HG02678 (cell line): ENCODE measurements around the gene SLC35G3.
A peak's percentile ranks its signal among the peaks of the same experiment; 100 is the strongest.
"Not testable (repeated sequence)": the region's sequence is repeated elsewhere in the genome, so short reads cannot be mapped to it uniquely, and the experiment has no call there.

Source experiments
- ATAC-seq: cut with Tn5 transposase; IDR thresholded peaks from one replicate; pipeline ENCODE4 v1.9.1; 2021; ENCODE audit warnings: mild to moderate bottlenecking, moderate library complexity; ENCODE audit not compliant: unreplicated experiment

The SLC35G3 gene

GRCh38 chr17:35194001-35194400 lies at the start of gene SLC35G3:
SLC35G3 (minus strand) TSS chr17:35194393; CDS start chr17:35194307, 86 bp downstream.
- not testable (repeated sequence) for ATAC-seq

DNA sequence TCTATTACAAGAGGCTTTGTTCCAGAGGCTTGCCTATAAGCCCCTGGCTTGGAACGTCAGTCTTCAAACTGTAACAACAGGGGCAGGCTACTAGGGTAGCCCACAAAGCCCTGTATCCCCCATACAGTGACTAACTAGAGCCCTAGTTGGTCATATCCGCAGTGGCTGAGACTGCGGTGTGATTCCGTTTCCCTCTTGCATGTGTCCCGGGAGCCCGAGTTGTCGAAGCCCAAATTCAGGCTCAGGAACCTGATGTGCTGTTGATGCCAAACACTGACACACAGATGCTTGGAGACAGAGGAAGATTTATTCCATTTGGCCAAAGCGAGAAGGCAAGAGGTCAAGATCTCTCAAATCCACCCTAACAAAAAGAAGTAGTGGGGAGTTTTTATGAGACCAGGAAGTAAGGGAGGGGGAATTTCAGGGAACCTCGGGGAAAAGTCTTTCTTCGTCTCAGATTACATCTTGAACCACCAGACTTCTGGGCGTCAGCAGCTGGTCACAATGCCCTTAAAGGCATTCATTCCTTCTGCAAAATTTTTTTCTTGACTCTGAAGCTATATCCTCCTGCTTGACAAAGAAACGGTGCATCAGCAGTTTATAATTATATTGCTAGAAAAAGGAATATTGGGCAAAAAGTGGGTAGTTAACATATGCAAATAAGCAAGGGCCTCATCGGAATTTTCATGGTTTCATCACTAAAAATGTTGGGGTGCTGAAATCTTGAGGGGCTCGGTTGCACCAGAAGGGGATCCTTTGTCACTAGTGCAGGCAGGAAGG lies 49.6 kb upstream of the SLC35G3 start:
- ATAC-seq = peak; percentile 8

- ATAC-seq = peak; percentile 74
Observed at GRCh38 chr17:35242805-35243560, 48.8 kb upstream of the SLC35G3 start, which contains the start of gene SLFN5. SLFN5 (plus strand) TSS chr17:35243072; CDS start chr17:35258691, 15,619 bp downstream.

DNA sequence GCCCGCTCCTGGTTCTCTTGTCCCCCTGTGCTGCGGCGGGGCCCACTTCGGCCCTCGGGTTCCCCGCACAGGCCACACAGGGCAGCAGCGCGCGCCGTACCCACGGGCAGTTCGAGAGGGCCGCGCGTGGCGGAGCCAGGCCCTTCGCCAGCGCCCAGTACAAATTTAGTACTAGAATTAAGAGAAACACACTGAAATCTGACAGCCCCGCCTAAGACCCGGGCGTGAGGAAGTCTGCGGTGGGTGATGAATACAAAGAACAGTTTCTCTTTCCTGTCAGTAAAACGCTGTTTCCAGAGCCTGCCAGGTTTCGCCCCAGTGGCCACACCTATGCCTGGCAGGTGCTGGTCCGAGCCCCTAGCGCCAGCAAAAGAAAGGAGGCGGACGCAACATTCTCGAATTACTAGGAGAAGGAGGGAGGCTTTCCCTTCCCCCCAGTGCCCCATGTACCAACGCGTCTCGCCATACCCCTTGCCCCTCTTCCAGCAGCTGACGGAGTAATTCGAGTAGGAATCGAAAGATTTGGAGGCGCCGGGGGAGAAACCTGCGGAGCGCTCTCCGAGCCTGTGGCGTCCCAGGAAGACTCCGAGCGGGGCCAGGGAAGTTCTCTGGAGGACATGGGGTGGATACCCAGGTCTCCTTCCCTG lies 48.1 kb upstream of the SLC35G3 start:
- peak; percentile 54 for ATAC-seq

GRCh38 chr17:35241520-35241919 lies 47.3 kb upstream of the SLC35G3 start:
- no peak for ATAC-seq

DNA sequence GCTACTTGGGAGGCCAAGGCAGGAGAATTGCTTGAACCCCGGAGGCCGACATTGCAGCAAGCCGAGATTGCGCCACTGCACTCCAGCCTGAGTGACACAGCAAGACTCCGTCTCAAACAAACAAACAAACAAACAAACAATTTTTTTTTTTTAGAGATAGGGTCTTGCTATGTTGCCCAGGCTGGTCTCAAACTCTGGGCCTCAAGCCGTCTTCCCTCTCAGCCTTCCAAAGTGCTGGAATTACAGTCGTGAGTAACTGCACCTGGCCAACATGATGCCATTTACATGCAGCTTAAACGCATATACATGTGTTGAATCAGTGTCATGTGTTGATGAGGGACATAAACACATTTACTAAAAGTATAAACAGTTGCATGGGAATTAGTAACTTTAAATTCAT lies 46.7 kb upstream of the SLC35G3 start:
- ATAC-seq = no peak

GRCh38 chr17:35239823-35240222 lies 45.6 kb upstream of the SLC35G3 start:
- ATAC-seq = no peak

DNA sequence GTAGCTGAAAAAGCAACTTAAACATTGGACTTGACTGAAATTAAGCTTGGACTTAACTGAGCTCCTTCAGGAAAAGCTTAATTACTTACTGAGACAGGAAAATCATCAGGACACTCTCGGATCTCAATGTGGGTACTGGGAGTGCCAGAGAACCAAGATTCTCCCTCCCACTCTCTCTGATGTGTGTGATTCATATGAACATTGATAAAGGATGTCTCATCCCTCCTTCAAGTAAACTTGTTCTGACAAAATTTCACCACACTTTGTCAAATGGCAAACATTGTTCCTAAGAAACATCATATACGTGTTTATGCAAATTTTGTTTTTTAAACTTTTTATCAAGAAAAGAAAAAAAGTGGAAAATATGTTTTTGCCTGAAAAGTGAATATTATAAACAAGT lies 44.6 kb upstream of the SLC35G3 start:
- no peak for ATAC-seq

GRCh38 chr17:35236821-35237220 lies 42.6 kb upstream of the SLC35G3 start:
- ATAC-seq = no peak

GRCh38 chr17:35235917-35236316 lies 41.7 kb upstream of the SLC35G3 start:
- ATAC-seq = no peak

GRCh38 chr17:35235289-35235688 lies 41.1 kb upstream of the SLC35G3 start:
- ATAC-seq = no peak

GRCh38 chr17:35234315-35234714 lies 40.1 kb upstream of the SLC35G3 start:
- ATAC-seq = not testable (repeated sequence)

DNA sequence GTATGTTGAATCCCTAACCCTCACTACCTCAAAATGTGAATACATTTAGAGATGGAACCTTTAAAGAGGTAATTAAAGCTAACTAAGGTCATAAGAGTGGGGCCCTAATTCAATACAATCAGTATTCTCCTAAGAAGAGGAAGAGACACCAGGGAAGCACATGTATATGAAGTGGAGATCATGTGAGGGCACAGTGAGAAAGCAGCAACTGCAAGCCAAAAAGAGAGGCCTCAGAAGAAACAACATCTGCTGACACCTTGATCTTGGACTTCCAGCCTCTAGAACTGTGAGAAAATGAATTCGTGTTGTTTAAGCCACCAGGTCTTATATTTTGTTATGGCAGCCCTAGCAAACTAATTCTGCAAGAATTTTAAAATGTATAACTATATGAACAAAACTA lies 35.4 kb upstream of the SLC35G3 start:
- ATAC-seq = no peak

DNA sequence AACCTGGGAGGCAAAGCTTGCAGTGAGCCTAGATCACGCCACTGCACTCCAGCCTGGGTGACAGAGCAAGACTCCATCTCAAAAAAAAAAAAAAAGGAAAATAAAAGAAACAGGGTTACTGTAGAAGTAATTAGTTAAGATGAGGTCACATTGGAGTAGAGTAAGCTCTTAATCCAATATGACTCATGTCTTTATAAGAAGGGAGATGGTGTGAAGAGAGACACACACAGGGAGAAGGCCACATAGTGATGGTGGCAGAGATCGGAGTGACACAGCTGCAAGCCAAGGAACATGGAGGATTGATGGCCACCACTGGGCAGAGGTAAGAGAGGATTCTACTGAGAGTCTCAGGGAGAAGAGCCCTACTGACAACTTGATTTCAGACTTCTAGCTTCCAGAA lies 33.4 kb upstream of the SLC35G3 start:
- ATAC-seq = no peak

- ATAC-seq = no peak
Observed at GRCh38 chr17:35224436-35224835, 30.2 kb upstream of the SLC35G3 start.

- no peak for ATAC-seq
Observed at GRCh38 chr17:35222452-35222851, 28.3 kb upstream of the SLC35G3 start.

- ATAC-seq = no peak
Observed at GRCh38 chr17:35218915-35219314, 24.7 kb upstream of the SLC35G3 start.

DNA sequence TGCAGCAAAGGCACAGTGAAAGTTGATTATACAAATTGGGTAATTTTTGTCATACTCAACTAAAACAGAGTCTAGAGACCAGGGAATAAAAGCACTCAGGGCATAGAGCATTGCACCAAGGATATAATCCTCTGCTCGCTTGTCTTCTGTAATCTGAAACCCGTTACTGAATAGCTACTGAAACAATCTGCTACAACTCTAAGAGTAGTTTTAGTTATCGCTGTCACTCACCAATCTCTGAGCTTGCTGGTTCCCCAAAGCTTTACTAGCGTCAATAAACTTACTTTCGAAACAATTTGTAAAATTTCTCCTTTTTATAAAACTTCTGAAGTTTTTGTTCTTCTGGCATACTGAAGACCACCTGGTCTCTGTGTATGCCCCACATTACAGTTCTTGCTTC lies 22.9 kb upstream of the SLC35G3 start:
- ATAC-seq = no peak

DNA sequence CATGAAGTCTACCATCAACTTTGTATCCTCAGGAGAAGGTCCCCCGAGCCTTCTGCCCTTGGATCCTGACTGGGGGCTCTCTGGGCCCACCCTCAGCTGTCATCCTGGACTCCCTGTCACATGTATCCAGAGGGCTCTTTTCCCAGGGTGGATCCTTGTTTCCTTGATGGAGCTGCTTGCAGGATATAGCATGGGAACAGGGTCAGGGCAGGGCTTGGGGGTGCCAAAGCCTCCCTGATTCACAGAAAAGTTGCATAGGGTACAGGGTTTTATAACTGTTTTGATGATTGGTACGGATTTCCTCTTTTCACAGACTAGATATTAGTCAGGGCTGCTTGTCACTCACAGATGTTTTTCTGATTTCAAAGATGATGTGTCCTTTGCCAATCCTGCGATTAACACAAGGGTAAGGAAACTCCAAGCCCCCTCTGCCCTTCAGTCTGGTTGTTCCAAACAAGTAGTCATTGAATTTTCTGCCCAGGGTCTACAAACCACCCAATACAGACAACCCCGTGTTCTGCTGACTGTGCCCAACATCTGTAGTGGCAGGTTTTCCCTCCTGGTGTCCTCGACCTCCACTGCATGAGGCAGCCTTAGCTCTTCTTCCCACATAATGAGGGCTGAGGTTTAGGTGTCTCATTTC lies 20.6 kb upstream of the SLC35G3 start:
- ATAC-seq = no peak

DNA sequence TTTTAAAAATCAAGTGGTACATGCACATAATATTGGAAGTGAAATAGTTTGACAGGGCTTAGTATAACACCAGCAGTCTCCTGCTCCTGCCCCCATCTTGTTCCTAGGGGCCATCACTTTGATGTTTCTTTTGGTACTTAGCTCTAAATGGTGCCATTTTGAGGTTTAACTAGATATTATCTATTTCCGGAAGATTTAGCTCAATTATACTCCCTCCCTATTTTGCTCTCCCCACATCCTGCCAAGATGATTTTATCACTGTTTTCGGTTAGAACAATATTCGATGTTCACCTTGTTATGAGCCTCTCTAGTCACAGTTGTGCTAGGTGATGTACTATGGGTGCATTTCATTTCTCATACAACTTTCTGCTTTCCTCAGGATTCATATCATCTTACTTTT lies 20.0 kb upstream of the SLC35G3 start:
- no peak for ATAC-seq

GRCh38 chr17:35213412-35213940 lies 19.3 kb upstream of the SLC35G3 start:
- ATAC-seq = no peak
